Uterus (tissue), 4 donors: Measurements from ENCODE around the gene HOXC5. TPM values are rescaled to one million over a fixed set of nuclear protein-coding genes. Genes with fewer than 3 reads are reported as not detected.

Source experiments
- DNase-seq, 2 donors: peaks; one replicate each; pipeline ENCODE4 v3.0.0-alpha.2; 2019 to 2020
- H3K27ac ChIP-seq, 2 donors: fragments of 200-600 bp; sonication (generic); 1 replicate in 1 of 2; 2 replicates in 1 of 2; pipeline ENCODE4 v1.5.1; 2016 to 2018
- H3K27me3 ChIP-seq, 2 donors: fragments of 200-600 bp; sonication (generic); one replicate each; pipeline ENCODE4 v1.5.1; 2018 to 2019; ENCODE audit warnings: control low read depth in 1 of 2
- H3K36me3 ChIP-seq, 2 donors: fragments of 200-600 bp; sonication (generic); one replicate each; pipeline ENCODE4 v1.5.1; 2019; ENCODE audit warnings: control low read depth in 1 of 2
- H3K4me1 ChIP-seq, 2 donors: fragments of 200-600 bp; sonication (generic); one replicate each; pipeline ENCODE4 v1.5.1; 2018 to 2019; ENCODE audit warnings: control low read depth in 1 of 2
- H3K4me3 ChIP-seq, 2 donors: fragments of 200-600 bp; sonication (generic); 1 replicate in 1 of 2; 2 replicates in 1 of 2; pipeline ENCODE4 v1.5.1; 2018 to 2019; ENCODE audit warnings: mild to moderate bottlenecking in 1 of 2
- H3K9me3 ChIP-seq, 2 donors: fragments of 200-600 bp; sonication (generic); one replicate each; pipeline ENCODE4 v1.5.1; 2019; ENCODE audit warnings: control low read depth in 1 of 2
- CTCF ChIP-seq, 4 experiments: fragments of 200-600 bp in 2 of 4; fragments of 450-650 bp in 2 of 4; sonication (generic) in 2 of 4; IDR thresholded peaks; one replicate each; pipeline ENCODE4 v1.5.1; 2016 to 2019; ENCODE audit warnings: antibody characterized with exemption in 4 of 4, mild to moderate bottlenecking in 2 of 4, moderate library complexity in 1 of 4
- POLR2A ChIP-seq, 2 donors: fragments of 450-650 bp; IDR thresholded peaks; one replicate each; pipeline ENCODE4 v1.6.1; 2016; ENCODE audit warnings: antibody characterized with exemption in 2 of 2, mild to moderate bottlenecking in 1 of 2, moderate library complexity in 1 of 2
- intact Hi-C: fragments of 100-400 bp; cut with DNase I; formaldehyde crosslinking; loops from one replicate; pipeline ENCODE4 v1.15.1; 2023; ENCODE audit warnings: low total_unique reads
- total RNA-seq, 4 donors: library from RNA; depleted of rRNA in 3 of 4; stranded (reverse); fragments of >200 nt in 3 of 4; gene quantifications; one replicate each; pipeline versions ENCODE4 v1.1.0 to v1.2.4, GENCODE V29; 2014 to 2023
- donor health status: DM: yes; HTN: yes; CAD: no.

The HOXC5 gene
- total RNA-seq, 4 donors from 2014 or later = 3.5 to 10.2 TPM; not detected in 2

GRCh38 chr12:54026640-54027441, 6.0 kb upstream of the HOXC5 start:
- Histone ChIP-seq H3K4me1 (no peaks in the 10 kb centered on the region), H3K27ac (no peak overlapping the region), H3K27me3 (peaks cover 0 to 25% of the 10 kb centered on the region in 2 donors), H3K4me3 (no peak overlapping the region), H3K9me3 (no peaks in the 10 kb centered on the region), H3K36me3 (no peaks in the 10 kb centered on the region)
- intact Hi-C loops = no loop called here
- TF ChIP-seq POLR2A (IDR thresholded peaks at IDR 0.05) (no peak), CTCF (IDR thresholded peaks at IDR 0.05) (no peak)
- no peak for DNase-seq

- Histone ChIP-seq H3K9me3 (no peaks in the 10 kb centered on the region), H3K27me3 (peaks cover 0 to 25% of the 10 kb centered on the region in 2 donors), H3K4me1 (no peaks in the 10 kb centered on the region), H3K27ac (no peak overlapping the region), H3K36me3 (no peaks in the 10 kb centered on the region), H3K4me3 (no peak overlapping the region)
- intact Hi-C loops = no loop called here
- no peak for DNase-seq
- TF ChIP-seq POLR2A (IDR thresholded peaks at IDR 0.05) = no peak
These were observed 5.4 kb upstream of the HOXC5 start for GRCh38 chr12:54027442-54027786.

- H3K27ac ChIP-seq = no peak within 1 kb of the TSS
- TF ChIP-seq POLR2A (IDR thresholded peaks at IDR 0.05) (no peak), CTCF (IDR thresholded peaks at IDR 0.05) (no peak)
- intact Hi-C loops = no loop called here
- no peaks in the 10 kb centered on the region for H3K9me3 ChIP-seq
- DNase-seq = no peak
- H3K4me3 ChIP-seq = peak within 1 kb of the TSS in 1 of 2 donors; percentile 19
- H3K4me1 ChIP-seq = no peaks in the 10 kb centered on the region
- H3K36me3 ChIP-seq = no peaks in the 10 kb centered on the region
- peaks cover 0 to 25% of the 10 kb centered on the region in 2 donors for H3K27me3 ChIP-seq
These were observed 4.3 kb upstream of the HOXC5 start, which contains the start of gene HOXC6 for GRCh38 chr12:54028314-54029201. HOXC6 (plus strand) TSS chr12:54028440; CDS start chr12:54028522, 82 bp downstream.

GRCh38 chr12:54029529-54030441, 3.1 kb upstream of the HOXC5 start:
- H3K27me3 ChIP-seq = peaks cover 0 to 25% of the 10 kb centered on the region in 2 donors
- TF ChIP-seq CTCF (IDR thresholded peaks at IDR 0.05) (no peak), POLR2A (IDR thresholded peaks at IDR 0.05) (no peak)
- H3K27ac ChIP-seq = no peak overlapping the region
- DNase-seq = no peak
- H3K4me1 ChIP-seq = no peaks in the 10 kb centered on the region
- intact Hi-C loops = no loop called here
- H3K4me3 ChIP-seq = no peak overlapping the region
- H3K9me3 ChIP-seq = no peaks in the 10 kb centered on the region
- no peaks in the 10 kb centered on the region for H3K36me3 ChIP-seq

- intact Hi-C loops = no loop called here
- peak overlapping the region in 1 of 2 donors; percentile 19 for H3K4me3 ChIP-seq
- no peak overlapping the region for H3K27ac ChIP-seq
- DNase-seq = no peak
- H3K36me3 ChIP-seq = no peaks in the 10 kb centered on the region
- TF ChIP-seq POLR2A (IDR thresholded peaks at IDR 0.05) = no peak
- TF ChIP-seq CTCF (IDR thresholded peaks at IDR 0.05) = no peak
- no peaks in the 10 kb centered on the region for H3K9me3 ChIP-seq
- peaks cover 0 to 18% of the 10 kb centered on the region in 2 donors for H3K27me3 ChIP-seq
- H3K4me1 ChIP-seq = no peaks in the 10 kb centered on the region
These were observed 2.4 kb upstream of the HOXC5 start for GRCh38 chr12:54030442-54030801.
